GM18499 (cell line): ENCODE data around the gene MYO5B.

Experiments used
- ATAC-seq: cut with Tn5 transposase; IDR thresholded peaks from one replicate; pipeline ENCODE4 v1.9.1; 2021; ENCODE audit warnings: moderate number of reproducible peaks; ENCODE audit not compliant: insufficient read depth, unreplicated experiment

Gene MYO5B

GRCh38 chr18:50076277-50076676 lies 118.7 kb downstream of the MYO5B start:
- no peak for ATAC-seq

- ATAC-seq: no peak
These were observed 119.2 kb downstream of the MYO5B start for GRCh38 chr18:50075772-50076171.

- ATAC-seq: no peak
These were observed 120.5 kb downstream of the MYO5B start for GRCh38 chr18:50074404-50074803.

- ATAC-seq: no peak
These were observed 121.6 kb downstream of the MYO5B start for GRCh38 chr18:50073319-50073718.

GRCh38 chr18:50072146-50072545 lies 122.8 kb downstream of the MYO5B start:
- ATAC-seq: no peak

GRCh38 chr18:50071397-50071796 lies 123.5 kb downstream of the MYO5B start:
- no peak for ATAC-seq

- no peak for ATAC-seq
These were observed 125.5 kb downstream of the MYO5B start for GRCh38 chr18:50069422-50069821.

- ATAC-seq: no peak
These were observed 129.4 kb downstream of the MYO5B start for GRCh38 chr18:50065527-50065926.

GRCh38 chr18:50065039-50065438 lies 129.9 kb downstream of the MYO5B start:
- no peak for ATAC-seq

GRCh38 chr18:50061876-50062517 lies 132.9 kb downstream of the MYO5B start:
- no peak for ATAC-seq

GRCh38 chr18:50060822-50061221 lies 134.1 kb downstream of the MYO5B start:
- ATAC-seq: no peak

GRCh38 chr18:50058731-50059130 lies 136.2 kb downstream of the MYO5B start:
- no peak for ATAC-seq

- ATAC-seq: no peak
These were observed 137.9 kb downstream of the MYO5B start for GRCh38 chr18:50057009-50057408.

GRCh38 chr18:50056185-50056584 lies 138.8 kb downstream of the MYO5B start:
- no peak for ATAC-seq

- ATAC-seq: no peak
These were observed 139.5 kb downstream of the MYO5B start for GRCh38 chr18:50055488-50055887.

GRCh38 chr18:50053111-50053510 lies 141.8 kb downstream of the MYO5B start:
- no peak for ATAC-seq

GRCh38 chr18:50051288-50051687 lies 143.7 kb downstream of the MYO5B start:
- no peak for ATAC-seq

- ATAC-seq: no peak
These were observed 149.8 kb downstream of the MYO5B start for GRCh38 chr18:50045126-50045525.

GRCh38 chr18:50044402-50044801 lies 150.5 kb downstream of the MYO5B start:
- ATAC-seq: no peak

GRCh38 chr18:50042611-50043010 lies 152.3 kb downstream of the MYO5B start:
- ATAC-seq: no peak

GRCh38 chr18:50039746-50040145 lies 155.2 kb downstream of the MYO5B start:
- no peak for ATAC-seq

- no peak for ATAC-seq
These were observed 156.5 kb downstream of the MYO5B start for GRCh38 chr18:50038448-50038847.

- no peak for ATAC-seq
These were observed 160.9 kb downstream of the MYO5B start for GRCh38 chr18:50034029-50034428.
